ENCODE measurements around the gene NREP. TPM values are rescaled to one million over a fixed set of nuclear protein-coding genes. Genes with fewer than 3 reads are reported as not detected.

NREP gene
- total and polyA plus RNA-seq, 10 of the 15 experiments (the other 5 are each of a cell fraction or from before 2014, with no cell fraction given): 20.6 to 117 (median 32.2) TPM

- no TSS peak for BruUV-seq (replicated peaks)
- H3K9me3 ChIP-seq (replicated peaks; ENCODE audit: control insufficient read depth, insufficient read depth, low read length): no peaks in the 10 kb centered on the region
- H3K27ac ChIP-seq (ENCODE audit: control insufficient read depth, insufficient read depth): no peak overlapping the region
- in situ Hi-C loops (cut with MboI): no loop called here
- no peaks in the 10 kb centered on the region for H4K20me1 ChIP-seq (ENCODE audit: control insufficient read depth, insufficient read depth)
- ATAC-seq: no peak
- no peak for DNase-seq (ENCODE audit: low read depth, low spot score)
- WGBS (ENCODE audit: insufficient coverage, insufficient replicate concordance, low lambda C conversion rate, missing lambda C conversion rate): 53% methylated on average over 2 of the region's 2 CpGs
- intact Hi-C loops (cut with micrococcal nuclease; ENCODE audit: unreplicated experiment): no loop called here
- no peaks in the 10 kb centered on the region for H3K79me2 ChIP-seq (ENCODE audit: control insufficient read depth, insufficient read depth, low read length)
- RAD21 ChIA-PET (ENCODE audit: unreplicated experiment): interaction anchor here (0.8 to 2.2 kb wide), 3 partner anchors 10 to 193 kb away, joined by 3 to 6 read pairs (median 3); no protein-coding TSS in a partner anchor
- no peak overlapping the region for H2AFZ ChIP-seq (ENCODE audit: control insufficient read depth, low read depth, low read length)
- POLR2A ChIA-PET: interaction anchor here (0.6 kb wide), 1 partner anchor 199 kb away, joined by 3 read pairs; no protein-coding TSS in a partner anchor
- no peak overlapping the region for H3K4me3 ChIP-seq
- H3K27me3 ChIP-seq (replicated peaks in 1 of 2; ENCODE audit: control insufficient read depth in 2 of 2, insufficient read depth in 2 of 2, low read length in 1 of 2): no peaks in the 10 kb centered on the region
- no peak overlapping the region for H3K9ac ChIP-seq (ENCODE audit: control insufficient read depth, insufficient read depth, low read length)
- CTCF ChIA-PET: no interaction called here
- TF ChIP-seq ZBTB11 (CRISPR knock-in tag; IDR thresholded peaks at IDR 0.05) (no peak), IKZF1 (conservative IDR thresholded peaks at IDR 0.05) (no peak), ELK1 (IDR thresholded peaks at IDR 0.05; ENCODE audit: low read depth, low read length) (no peak), NR2F1 (conservative IDR thresholded peaks at IDR 0.05) (no peak)
- TF ChIP-seq, protein P1, sequence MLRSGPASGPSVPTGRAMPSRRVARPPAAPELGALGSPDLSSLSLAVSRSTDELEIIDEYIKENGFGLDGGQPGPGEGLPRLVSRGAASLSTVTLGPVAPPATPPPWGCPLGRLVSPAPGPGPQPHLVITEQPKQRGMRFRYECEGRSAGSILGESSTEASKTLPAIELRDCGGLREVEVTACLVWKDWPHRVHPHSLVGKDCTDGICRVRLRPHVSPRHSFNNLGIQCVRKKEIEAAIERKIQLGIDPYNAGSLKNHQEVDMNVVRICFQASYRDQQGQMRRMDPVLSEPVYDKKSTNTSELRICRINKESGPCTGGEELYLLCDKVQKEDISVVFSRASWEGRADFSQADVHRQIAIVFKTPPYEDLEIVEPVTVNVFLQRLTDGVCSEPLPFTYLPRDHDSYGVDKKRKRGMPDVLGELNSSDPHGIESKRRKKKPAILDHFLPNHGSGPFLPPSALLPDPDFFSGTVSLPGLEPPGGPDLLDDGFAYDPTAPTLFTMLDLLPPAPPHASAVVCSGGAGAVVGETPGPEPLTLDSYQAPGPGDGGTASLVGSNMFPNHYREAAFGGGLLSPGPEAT (IDR thresholded peaks at IDR 0.05; ENCODE audit: low read depth): no peak
- H3K4me1 ChIP-seq (ENCODE audit: control insufficient read depth, insufficient read depth, low read length): peaks cover 9% of the 10 kb centered on the region
- FAIRE-seq: no peak
- SMC1A ChIA-PET (ENCODE audit: uncharacterized antibody, unreplicated experiment): interaction anchor here (1.1 to 3.3 kb wide), 5 partner anchors 8 to 55 kb away, joined by 3 to 19 read pairs (median 5); partner anchors contain the start of gene NREP
- no peaks in the 10 kb centered on the region; a peak in 2 of 4 replicates for H3K36me3 ChIP-seq (ENCODE audit: control insufficient read depth in 2 of 2, insufficient read depth in 2 of 2, low read length in 1 of 2)
- no peak overlapping the region for H3K4me2 ChIP-seq (ENCODE audit: control insufficient read depth, insufficient read depth)
Measured at GRCh38 chr5:111743988-111744387, 13.0 kb downstream of the NREP start.

Measured in GM12878 (cell line).